ENCODE measurements around the gene NRTN. TPM values are rescaled to one million over a fixed set of nuclear protein-coding genes. Genes with fewer than 3 reads are reported as not detected.

NRTN gene, protein sequence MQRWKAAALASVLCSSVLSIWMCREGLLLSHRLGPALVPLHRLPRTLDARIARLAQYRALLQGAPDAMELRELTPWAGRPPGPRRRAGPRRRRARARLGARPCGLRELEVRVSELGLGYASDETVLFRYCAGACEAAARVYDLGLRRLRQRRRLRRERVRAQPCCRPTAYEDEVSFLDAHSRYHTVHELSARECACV
- total RNA-seq, result 10 to 100 TPM in 1 of 6 donors, 1 to 10 TPM in 4, under 1 TPM in 1; 0.77 to 13.3 (median 4.5) TPM

- H3K9me3 ChIP-seq, result no peaks in the 10 kb centered on the region
- H3K27ac ChIP-seq, result peak within 1 kb of the TSS; percentile 32 to 47 (median 34)
- peaks cover 17 to 36% (median 19%) of the 10 kb centered on the region in 4 donors for H3K4me1 ChIP-seq
- TF ChIP-seq POLR2A (IDR thresholded peaks at IDR 0.05) (no peak), CTCF (IDR thresholded peaks at IDR 0.05) (no peak), POLR2AphosphoS5 (IDR thresholded peaks at IDR 0.05) (no peak), EP300 (IDR thresholded peaks at IDR 0.05) (no peak)
- peaks cover 0 to 29% (median 13%) of the 10 kb centered on the region in 4 donors for H3K27me3 ChIP-seq
- H3K36me3 ChIP-seq, result no peaks in the 10 kb centered on the region
- 4 to 6% methylated on average over 18 to 28 of the region's 107 CpGs for WGBS, 2 donors
- ATAC-seq (ENCODE audit: low FRiP score in 2 of 2), result peak; percentile 28 to 53
- peak; percentile 36 to 88 for DNase-seq
- H3K4me3 ChIP-seq, result peak within 1 kb of the TSS in 3 of 4 donors; percentile 42 to 47 (median 42)
These were observed at the start of gene NRTN for GRCh38 chr19:5804516-5805461. Gene NRTN, plus strand, starts transcription at chr19:5805067. Its CDS starts 19,099 bp downstream, at chr19:5824166.

DNA sequence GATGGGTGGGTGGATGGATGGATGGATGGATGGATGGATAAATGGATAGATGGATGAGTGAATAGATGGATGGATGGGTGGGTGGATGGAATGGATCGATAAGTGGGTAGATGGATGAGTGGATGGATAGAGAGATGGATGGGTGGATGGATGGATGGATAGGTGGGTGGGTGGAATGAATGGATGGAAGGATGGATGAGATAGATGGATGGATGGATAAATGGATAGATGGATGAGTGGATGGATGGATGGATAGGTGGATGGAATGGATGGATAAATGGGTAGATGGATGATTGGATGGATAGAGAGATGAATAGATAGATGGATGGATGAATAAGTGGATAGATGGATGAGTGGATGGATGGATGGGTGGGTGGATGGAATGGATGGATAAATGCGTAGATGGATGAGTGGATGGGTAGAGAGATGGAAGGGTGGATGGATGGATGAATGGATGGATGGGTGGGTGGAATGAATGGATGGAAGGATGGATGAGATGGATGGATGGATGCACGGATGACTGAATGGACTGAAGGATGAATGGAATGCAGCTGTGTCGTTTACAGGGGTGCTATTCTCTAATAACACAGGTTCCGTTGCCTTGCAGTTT lies 42.2 kb upstream of the NRTN start:
- WGBS, 2 donors, result 90 to 91% methylated on average over 5 of the region's 5 CpGs
- no peak overlapping the region for H3K4me3 ChIP-seq
- no peaks in the 10 kb centered on the region for H3K9me3 ChIP-seq
- ATAC-seq (ENCODE audit: low FRiP score in 2 of 2) (no peak), DNase-seq (no peak)
- H3K27ac ChIP-seq, result no peak overlapping the region
- H3K4me1 ChIP-seq, result no peaks in the 10 kb centered on the region
- no peaks in the 10 kb centered on the region for H3K27me3 ChIP-seq
- H3K36me3 ChIP-seq, result no peaks in the 10 kb centered on the region
- no peak for TF ChIP-seq CTCF (IDR thresholded peaks at IDR 0.05)
- no peak for TF ChIP-seq EP300 (IDR thresholded peaks at IDR 0.05)
- no peak for TF ChIP-seq POLR2AphosphoS5 (IDR thresholded peaks at IDR 0.05)
- no peak for TF ChIP-seq POLR2A (IDR thresholded peaks at IDR 0.05)

DNA sequence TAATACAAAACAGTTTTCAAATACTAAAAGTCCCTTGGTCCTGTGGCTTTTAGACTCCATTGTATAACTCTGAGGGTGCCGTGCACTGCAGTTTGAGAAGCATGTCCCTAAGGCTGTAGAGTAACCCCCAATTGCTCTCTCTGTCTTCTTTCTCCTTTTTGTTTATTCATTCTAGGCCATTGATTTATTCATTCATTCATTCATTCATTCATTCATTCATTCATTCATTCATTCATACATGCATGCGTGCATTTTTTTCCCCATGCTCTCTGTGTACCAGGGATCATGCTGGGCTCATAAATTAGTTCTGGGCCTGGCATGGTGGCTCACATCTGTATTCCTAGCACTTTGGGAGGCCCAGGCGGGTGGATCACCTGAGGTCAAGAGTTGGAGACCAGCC lies 39.6 kb upstream of the NRTN start:
- ATAC-seq (ENCODE audit: low FRiP score in 2 of 2) (no peak), DNase-seq (no peak)
- no peaks in the 10 kb centered on the region for H3K4me1 ChIP-seq
- TF ChIP-seq POLR2A (IDR thresholded peaks at IDR 0.05) (no peak), POLR2AphosphoS5 (IDR thresholded peaks at IDR 0.05) (no peak), CTCF (IDR thresholded peaks at IDR 0.05) (no peak), EP300 (IDR thresholded peaks at IDR 0.05) (no peak)
- no peaks in the 10 kb centered on the region for H3K9me3 ChIP-seq
- no peak overlapping the region for H3K4me3 ChIP-seq
- no peak overlapping the region for H3K27ac ChIP-seq
- no peaks in the 10 kb centered on the region for H3K27me3 ChIP-seq
- H3K36me3 ChIP-seq, result no peaks in the 10 kb centered on the region
- 89 to 97% methylated on average over 3 of the region's 3 CpGs for WGBS, 2 donors

GRCh38 chr19:5767949-5768348 lies 36.9 kb upstream of the NRTN start:
- Histone ChIP-seq H3K4me1 (no peaks in the 10 kb centered on the region), H3K4me3 (no peak overlapping the region), H3K9me3 (no peaks in the 10 kb centered on the region), H3K36me3 (no peaks in the 10 kb centered on the region), H3K27ac (no peak overlapping the region), H3K27me3 (no peaks in the 10 kb centered on the region)
- no peak for TF ChIP-seq EP300 (IDR thresholded peaks at IDR 0.05)
- no peak for TF ChIP-seq POLR2AphosphoS5 (IDR thresholded peaks at IDR 0.05)
- TF ChIP-seq CTCF (IDR thresholded peaks at IDR 0.05), result no peak
- ATAC-seq (ENCODE audit: low FRiP score in 2 of 2) (no peak), DNase-seq (no peak)
- 92 to 94% methylated on average over 10 of the region's 10 CpGs for whole genome bisulfite sequencing, 2 donors
